H1 (cell line): Measurements from ENCODE around the gene GAS6. TPM values are rescaled to one million over a fixed set of nuclear protein-coding genes. Genes with fewer than 3 reads are reported as not detected.

Source experiments
- CTCF ChIA-PET: fragments of 300-600 bp; sonication (Branson Sonifier 250); formaldehyde crosslinking; loops from one replicate; lab custom pipeline; 2021; ENCODE audit not compliant: partially characterized antibody; lab: Charles Lee
- POLR2A ChIA-PET: fragments of 300-600 bp; sonication (Branson Sonifier 250); formaldehyde crosslinking; loops from one replicate; lab custom pipeline; 2021; ENCODE audit warnings: inconsistent platforms; ENCODE audit not compliant: partially characterized antibody; lab: Charles Lee
- DNase-seq, 2 experiments: peaks; one replicate each; pipeline versions ENCODE4 v3.0.0 to v3.0.0-alpha.2; 2010 to 2022; ENCODE audit warnings: low spot score in 2 of 2, low read depth in 1 of 2, mixed read lengths in 1 of 2
- FAIRE-seq: peaks from 2 replicates; lab custom pipeline; 2011; peaks lifted over from hg19 to GRCh38; lab: Jason Lieb, UNC
- H2AFZ ChIP-seq: 2 replicates; pipeline ENCODE4 v1.8.1; 2012; ENCODE audit warnings: low read length, inconsistent platforms
- H2AK5ac ChIP-seq: 2 replicates; pipeline ENCODE4 v1.6.1; 2013; ENCODE audit warnings: low read depth, low read length
- H2BK120ac ChIP-seq: replicated peaks from 2 replicates; pipeline ENCODE3; 2013; ENCODE audit warnings: low read depth, low read length, inconsistent platforms
- H2BK12ac ChIP-seq: 2 replicates; pipeline ENCODE4 v1.6.1; 2013; ENCODE audit warnings: low read depth, low read length
- H2BK15ac ChIP-seq: 2 replicates; pipeline ENCODE4 v1.6.1; 2013; ENCODE audit warnings: low read length
- H2BK20ac ChIP-seq: 2 replicates; pipeline ENCODE4 v1.6.1; 2013; ENCODE audit warnings: low read length
- H2BK5ac ChIP-seq: 2 replicates; pipeline ENCODE4 v1.6.1; 2013; ENCODE audit warnings: low read depth, low read length
- H3K14ac ChIP-seq: 2 replicates; pipeline ENCODE4 v1.6.1; 2013; ENCODE audit warnings: inconsistent platforms; ENCODE audit not compliant: insufficient read length
- H3K18ac ChIP-seq: 2 replicates; pipeline ENCODE4 v1.6.1; 2013; ENCODE audit warnings: low read length; ENCODE audit errors: extremely low read depth
- H3K23ac ChIP-seq: 2 replicates; pipeline ENCODE4 v1.6.1; 2013; ENCODE audit warnings: inconsistent platforms; ENCODE audit not compliant: insufficient read length
- H3K23me2 ChIP-seq: 2 replicates; pipeline ENCODE4 v1.6.1; 2013; ENCODE audit warnings: low read depth, low read length
- H3K27ac ChIP-seq: 2 replicates; pipeline ENCODE4 v1.6.1; 2011; ENCODE audit warnings: low read depth, low read length, inconsistent platforms
- H3K27me3 ChIP-seq, 4 experiments: replicated peaks in 1 of 4; 1 replicate in 1 of 4; 2 replicates in 3 of 4; pipeline versions ENCODE4 v1.6.1 to v1.8.1; 2011 to 2013; ENCODE audit warnings: low read length in 3 of 4, mild to moderate bottlenecking in 3 of 4, inconsistent platforms in 2 of 4, mixed read lengths in 2 of 4, moderate library complexity in 1 of 4; ENCODE audit not compliant: control insufficient read depth in 3 of 4, insufficient read depth in 3 of 4; ENCODE audit errors: extremely low read depth in 1 of 4
- H3K36me3 ChIP-seq, 4 experiments: 2 replicates each; pipeline versions ENCODE4 v1.6.1 to v1.8.1; 2011 to 2013; ENCODE audit warnings: mild to moderate bottlenecking in 4 of 4, low read length in 3 of 4, moderate library complexity in 2 of 4, control low read depth in 1 of 4, inconsistent platforms in 1 of 4; ENCODE audit not compliant: insufficient read depth in 4 of 4, control insufficient read depth in 2 of 4
- H3K4ac ChIP-seq: replicated peaks from 2 replicates; pipeline ENCODE3; 2013; ENCODE audit warnings: low read length, low read depth, mixed read lengths, inconsistent platforms; ENCODE audit not compliant: insufficient read length
- H3K4me1 ChIP-seq, 4 experiments: replicated peaks in 1 of 4; 1 replicate in 1 of 4; 2 replicates in 3 of 4; pipeline versions ENCODE4 v1.6.1 to v1.8.1; 2011 to 2013; ENCODE audit warnings: low read length in 3 of 4, inconsistent platforms in 2 of 4, mixed read lengths in 1 of 4; ENCODE audit not compliant: insufficient read depth in 4 of 4, control insufficient read depth in 3 of 4
- H3K4me2 ChIP-seq, 2 experiments: 2 replicates each; pipeline versions ENCODE4 v1.6.1 to v1.8.1; 2011 to 2013; ENCODE audit warnings: low read depth in 2 of 2, low read length in 2 of 2, control low read depth in 1 of 2, inconsistent platforms in 1 of 2, mild to moderate bottlenecking in 1 of 2; ENCODE audit not compliant: insufficient read depth in 1 of 2
- H3K4me3 ChIP-seq, 4 experiments: fragments of 200-600, 300-600 bp in 1 of 4; sonication (generic), shearing (Covaris generic), sonication (Bioruptor Twin) in 1 of 4; 2 replicates each; pipeline versions ENCODE4 v1.5.1 to v1.8.1; 2011 to 2016; ENCODE audit warnings: low read length in 4 of 4, low read depth in 3 of 4, control low read depth in 2 of 4, inconsistent platforms in 2 of 4, mild to moderate bottlenecking in 2 of 4, mixed read lengths in 1 of 4, moderate library complexity in 1 of 4; ENCODE audit not compliant: insufficient read depth in 2 of 4; ENCODE audit errors: extremely low read depth in 1 of 4
- H3K56ac ChIP-seq: replicated peaks from 2 replicates; pipeline ENCODE3; 2013; ENCODE audit warnings: low read depth, mild to moderate bottlenecking, mixed read lengths, low read length, inconsistent platforms; ENCODE audit not compliant: insufficient read length
- H3K79me1 ChIP-seq: 2 replicates; pipeline ENCODE4 v1.6.1; 2013; ENCODE audit warnings: low read depth, low read length, control low read depth
- H3K79me2 ChIP-seq, 2 experiments: 2 replicates each; pipeline versions ENCODE4 v1.6.1 to v1.8.1; 2012 to 2013; ENCODE audit warnings: low read length in 2 of 2, mild to moderate bottlenecking in 2 of 2, inconsistent platforms in 1 of 2; ENCODE audit not compliant: insufficient read depth in 2 of 2, control insufficient read depth in 1 of 2
- H3K9ac ChIP-seq, 4 experiments: replicated peaks in 1 of 4; 1 replicate in 1 of 4; 2 replicates in 3 of 4; pipeline versions ENCODE4 v1.6.1 to v1.8.1; 2011 to 2013; ENCODE audit warnings: low read depth in 3 of 4, low read length in 3 of 4, control low read depth in 2 of 4, mild to moderate bottlenecking in 2 of 4, moderate library complexity in 2 of 4, inconsistent platforms in 1 of 4; ENCODE audit errors: extremely low read depth in 1 of 4
- H3K9me3 ChIP-seq, 2 experiments: 2 replicates each; pipeline versions ENCODE4 v1.6.1 to v1.8.1; 2012 to 2013; ENCODE audit warnings: mild to moderate bottlenecking in 2 of 2, moderate library complexity in 2 of 2, control low read depth in 1 of 2, inconsistent platforms in 1 of 2, low read depth in 1 of 2, low read length in 1 of 2, mixed read lengths in 1 of 2; ENCODE audit not compliant: insufficient read depth in 2 of 2
- H4K20me1 ChIP-seq, 2 experiments: replicated peaks in 1 of 2; 2 replicates each; pipeline versions ENCODE3 to v1.8.1; 2011 to 2013; ENCODE audit warnings: inconsistent platforms in 2 of 2, low read length in 2 of 2, mild to moderate bottlenecking in 1 of 2; ENCODE audit not compliant: insufficient read depth in 2 of 2, control insufficient read depth in 1 of 2
- H4K5ac ChIP-seq: 2 replicates; pipeline ENCODE4 v1.6.1; 2013; ENCODE audit warnings: low read length, low read depth, mixed read lengths, inconsistent platforms; ENCODE audit not compliant: insufficient read length
- H4K8ac ChIP-seq: 2 replicates; pipeline ENCODE4 v1.8.0; 2013; ENCODE audit warnings: mild to moderate bottlenecking, moderate library complexity, low read length, inconsistent platforms; ENCODE audit not compliant: insufficient read depth; ENCODE audit errors: extremely low read depth
- H4K91ac ChIP-seq: replicated peaks from 2 replicates; pipeline ENCODE3; 2013; ENCODE audit warnings: low read length, mixed read lengths, inconsistent platforms; ENCODE audit not compliant: insufficient read length
- CTBP2 ChIP-seq: IDR thresholded peaks from 2 replicates; pipeline ENCODE4 v1.7.0; 2011; ENCODE audit warnings: borderline replicate concordance, mild to moderate bottlenecking, moderate library complexity, mixed read lengths, low read length; ENCODE audit not compliant: insufficient read depth, insufficient read length
- EP300 ChIP-seq, 2 experiments: IDR thresholded peaks; 1 replicate in 1 of 2; 2 replicates in 1 of 2; pipeline ENCODE4 v1.6.1; 2011 to 2012; ENCODE audit warnings: low read depth in 2 of 2, low read length in 2 of 2, mild to moderate bottlenecking in 2 of 2, borderline replicate concordance in 1 of 2, inconsistent platforms in 1 of 2, moderate library complexity in 1 of 2
- HDAC6 ChIP-seq: IDR thresholded peaks from one replicate; pipeline ENCODE4 v1.7.1; 2012; ENCODE audit warnings: low read depth, mild to moderate bottlenecking, inconsistent platforms, low read length, moderate library complexity
- KDM1A ChIP-seq: fragments of 200-600, 300-600 bp; sonication (generic); IDR thresholded peaks from 2 replicates; pipeline ENCODE4 v1.7.1; 2016; ENCODE audit warnings: mild to moderate bottlenecking, low read length, borderline replicate concordance
- NANOG ChIP-seq: IDR thresholded peaks from 2 replicates; pipeline ENCODE4 v1.6.1; 2011; ENCODE audit warnings: low read length, low read depth, mild to moderate bottlenecking, inconsistent platforms; ENCODE audit not compliant: insufficient read depth, poor library complexity, severe bottlenecking
- POLR2A ChIP-seq, 2 experiments: IDR thresholded peaks; 1 replicate in 1 of 2; 2 replicates in 1 of 2; pipeline ENCODE4 v1.6.1; 2011; ENCODE audit warnings: low read depth in 2 of 2, low read length in 2 of 2, mild to moderate bottlenecking in 2 of 2; ENCODE audit errors: control extremely low read depth in 1 of 2
- SAP30 ChIP-seq: fragments of 300-600 bp; sonication (generic); IDR thresholded peaks from 2 replicates; pipeline ENCODE4 v1.7.1; 2012; ENCODE audit warnings: low read length, moderate library complexity, mild to moderate bottlenecking, inconsistent platforms; ENCODE audit not compliant: insufficient read depth, insufficient replicate concordance
- WGBS, 2 experiments: shearing (Covaris generic) in 1 of 2; methylation state at CpG; one replicate each; pipeline versions ENCODE4 v1.1.6 to v1.1.7; 2013 to 2015; ENCODE audit warnings: low lambda C conversion rate in 2 of 2, mixed read lengths in 2 of 2, inconsistent platforms in 1 of 2, low coverage in 1 of 2, missing lambda C conversion rate in 1 of 2; ENCODE audit not compliant: insufficient replicate concordance in 2 of 2, insufficient coverage in 1 of 2, insufficient read length in 1 of 2; ENCODE audit errors: extremely low coverage in 1 of 2, missing lambda C conversion rate in 1 of 2; 5-methylcytosine and 5-hydroxymethylcytosine counted together
- polyA plus RNA-seq, 7 experiments: library from polyadenylated mRNA; depleted of rRNA in 3 of 7; stranded (reverse) in 5 of 7; unstranded in 2 of 7; fragments of >200 nt in 5 of 7; fragments of 200-250 nt in 2 of 7; gene quantifications; 1 replicate in 5 of 7; 2 replicates in 1 of 7; 4 replicates in 1 of 7; pipeline versions ENCODE4 v1.2.1 to v1.2.3, GENCODE V29; 2011 to 2013; ENCODE audit warnings: missing spikeins in 2 of 7, mixed read lengths in 2 of 7
- total RNA-seq: library from RNA; stranded (reverse); fragmentation: NEBNext Ultra II Directional; extraction: Animal tissue kit (Norgen Biotek cat#: 25700); gene quantifications from 2 replicates; pipeline ENCODE4 v1.2.1, GENCODE V29; 2021

The GAS6 gene
- total and polyA plus RNA-seq, 2 of the 8 experiments (the other 6 are each of a cell fraction or from before 2014, with no cell fraction given), result 18.6 to 31.0 TPM

DNA sequence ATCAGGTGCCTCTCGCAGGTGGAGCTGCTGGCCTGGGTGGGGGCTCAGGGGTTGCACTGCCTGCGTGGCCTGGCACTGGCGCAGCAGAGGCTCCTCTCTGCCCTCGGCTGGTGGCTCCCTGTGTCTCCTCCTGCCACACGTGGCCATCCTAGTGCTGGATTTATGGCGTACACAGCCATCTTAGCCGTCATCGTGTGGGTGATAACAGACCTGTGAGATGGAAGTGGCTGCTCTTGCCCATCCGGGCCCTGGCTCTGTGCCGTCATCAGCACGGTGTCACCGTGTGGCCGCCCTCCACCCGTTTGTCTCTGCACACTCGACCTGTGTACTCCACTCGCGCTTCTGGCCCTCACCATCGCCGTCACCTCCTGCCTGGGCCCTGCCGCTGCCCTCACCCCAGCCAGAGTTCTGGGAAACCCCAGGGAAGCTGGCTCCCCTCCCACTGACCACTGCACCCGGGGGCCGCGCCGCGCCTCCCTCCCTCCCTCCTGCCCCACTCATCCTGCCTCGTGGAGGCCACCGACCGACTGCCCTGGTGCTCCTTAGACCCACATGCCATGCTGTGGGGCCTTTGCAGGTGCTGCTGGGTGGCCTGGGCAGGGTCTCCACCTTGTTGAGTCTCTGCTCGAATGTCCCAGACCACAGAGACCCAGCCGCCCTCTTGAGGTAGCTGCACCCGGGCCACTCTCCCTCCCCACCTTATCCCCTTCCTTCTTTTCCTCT is 75.3 kb downstream of the GAS6 start:
- CTCF ChIA-PET, result no interaction called here
- FAIRE-seq, result no peak
- Histone ChIP-seq H3K79me1 (no peaks in the 10 kb centered on the region), H3K4me3 (no peak overlapping the region), H3K23me2 (peaks cover 6% of the 10 kb centered on the region; the same call in 1 of the 2 replicates), H3K14ac (no peak overlapping the region), H2BK5ac (no peak overlapping the region), H3K4me2 (no peak overlapping the region), H4K8ac (no peak overlapping the region), H3K9me3 (peaks cover 3 to 7% of the 10 kb centered on the region in 2 experiments; a peak in 3 of 4 replicates), H2AK5ac (no peak overlapping the region), H3K9ac (no peak overlapping the region), H3K27ac (no peak overlapping the region), H2AFZ (no peak overlapping the region), H2BK20ac (no peak overlapping the region), H3K4ac (no peak overlapping the region), H4K20me1 (peaks cover 0 to 3% of the 10 kb centered on the region in 2 experiments), H3K27me3 (no peaks in the 10 kb centered on the region), H4K5ac (peak overlapping the region; percentile 35), H4K91ac (peak overlapping the region; percentile 42), H3K18ac (no peak overlapping the region), H3K23ac (no peak overlapping the region), H2BK15ac (no peak overlapping the region), H3K79me2 (peaks cover 0 to 3% of the 10 kb centered on the region in 2 experiments; a peak in 1 of 4 replicates), H3K36me3 (peaks cover 0 to 5% (median 0%) of the 10 kb centered on the region in 4 experiments; a peak in 1 of 8 replicates), H3K56ac (no peak overlapping the region), H2BK12ac (no peak overlapping the region), H2BK120ac (no peak overlapping the region), H3K4me1 (peaks cover 0 to 6% (median 1%) of the 10 kb centered on the region in 4 experiments; a peak in 2 of 7 replicates)
- DNase-seq, result no peak
- TF ChIP-seq KDM1A (no peak), POLR2A (IDR thresholded peaks at IDR 0.05; ENCODE audit: control extremely low read depth in 1 of 2, low read depth in 2 of 2, low read length in 2 of 2) (no peak), CTBP2 (no peak), HDAC6 (no peak), EP300 (IDR thresholded peaks at IDR 0.05; ENCODE audit: borderline replicate concordance in 1 of 2, low read depth in 2 of 2, low read length in 2 of 2) (no peak), SAP30 (no peak), NANOG (no peak)
- POLR2A ChIA-PET, result no interaction called here
- 95% methylated on average over 19 of the region's 31 CpGs; no CpG with 5 or more reads in 1 of the 2 experiments for WGBS, 2 experiments
